Activated naive CD4-positive, alpha-beta T cell treated with anti-CD3 and anti-CD28 coated beads, Interleukin-2, amount 50 U/mL, for 16 hours (primary cell): ENCODE measurements around the gene SLC30A2.

Experiments used
- DNase-seq: peaks from one replicate; pipeline ENCODE4 v3.0.0-alpha.2; 2020

Gene SLC30A2

DNA sequence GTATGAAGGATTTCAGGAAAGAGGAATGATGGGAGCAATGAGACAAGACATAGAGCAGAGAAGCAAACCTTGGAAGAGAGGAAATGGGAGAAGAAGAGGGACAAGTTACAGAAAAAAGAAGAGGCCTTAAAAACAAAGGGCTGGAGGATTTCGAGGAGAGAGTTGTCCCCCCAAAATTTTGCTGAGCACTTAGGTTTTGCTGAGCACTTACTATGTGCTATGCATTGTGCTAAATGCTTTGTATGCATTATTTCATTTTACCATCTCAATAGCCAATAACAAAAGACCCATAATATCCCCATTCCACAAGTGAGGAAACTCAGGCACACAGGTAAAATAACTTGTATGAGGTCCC lies 24.0 kb upstream of the SLC30A2 start:
- no peak for DNase-seq

DNA sequence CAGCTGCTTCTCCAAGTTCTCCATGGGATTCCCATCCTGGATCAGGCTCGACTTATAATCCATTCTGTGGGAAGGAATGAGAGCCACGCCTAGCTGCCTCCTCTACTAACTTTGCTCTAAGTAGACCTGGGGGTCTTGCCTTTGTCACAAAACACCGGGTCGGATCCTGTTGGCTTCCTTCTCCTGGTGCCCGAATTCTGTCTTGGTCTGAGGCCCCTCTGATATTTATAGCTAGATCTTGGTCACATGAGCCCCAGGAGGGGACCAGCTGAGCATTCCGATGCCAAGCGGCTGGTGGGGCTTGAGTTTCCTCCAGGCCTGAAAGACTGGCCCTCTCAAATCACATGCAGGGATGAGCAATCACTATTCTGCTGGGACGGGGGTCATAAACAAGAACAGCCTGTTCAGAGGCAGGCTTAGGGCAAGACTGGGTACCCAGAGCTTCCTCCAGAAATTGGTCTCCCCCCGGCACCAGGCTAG lies 21.6 kb upstream of the SLC30A2 start, which contains the start of gene TRIM63:
Gene TRIM63 (minus strand): TSS at position 199 of the 480 bp plus-strand sequence. CDS start 136 bp downstream, at position 63.
- DNase-seq, result no peak

DNA sequence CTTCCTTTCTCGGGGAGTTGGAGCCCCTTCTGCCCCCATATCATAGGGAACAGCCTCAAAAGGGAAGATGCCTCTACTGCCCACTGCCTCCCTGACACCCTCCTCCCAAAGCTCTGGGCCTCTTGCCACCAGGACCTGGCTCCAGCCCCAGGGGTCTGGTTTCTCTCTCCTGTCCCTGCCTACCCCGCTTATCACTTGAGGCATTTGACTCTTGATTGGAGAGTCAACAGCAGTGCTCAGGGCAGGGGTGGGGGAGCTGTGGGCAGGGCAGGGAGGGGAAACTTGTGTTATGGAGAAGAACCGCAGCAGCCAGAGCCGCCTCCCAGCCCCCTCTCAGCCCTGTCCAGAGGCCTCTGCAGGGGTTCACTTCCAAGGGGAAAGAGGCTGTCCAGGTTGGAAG lies 20.9 kb upstream of the SLC30A2 start:
- DNase-seq, result no peak

DNA sequence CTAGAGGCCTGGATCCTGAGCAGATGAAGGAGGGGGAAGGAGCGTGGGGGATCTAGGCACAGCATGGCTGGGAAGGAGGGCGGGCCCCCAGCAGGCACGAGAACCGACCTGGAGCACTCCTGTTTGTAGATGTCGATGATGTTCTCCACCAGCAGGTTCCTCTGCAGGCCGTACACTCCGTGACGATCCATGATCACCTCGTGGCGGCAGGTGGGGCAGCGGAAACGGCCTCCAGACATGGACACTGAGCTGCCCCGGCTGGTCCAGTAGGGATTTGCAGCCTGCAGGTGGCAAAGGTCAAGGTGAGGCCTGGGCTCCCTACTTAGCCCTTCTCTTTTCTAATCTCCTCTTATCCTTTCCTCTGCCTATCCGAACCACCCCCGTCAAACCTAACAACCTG lies 20.2 kb upstream of the SLC30A2 start:
- no peak for DNase-seq

DNA sequence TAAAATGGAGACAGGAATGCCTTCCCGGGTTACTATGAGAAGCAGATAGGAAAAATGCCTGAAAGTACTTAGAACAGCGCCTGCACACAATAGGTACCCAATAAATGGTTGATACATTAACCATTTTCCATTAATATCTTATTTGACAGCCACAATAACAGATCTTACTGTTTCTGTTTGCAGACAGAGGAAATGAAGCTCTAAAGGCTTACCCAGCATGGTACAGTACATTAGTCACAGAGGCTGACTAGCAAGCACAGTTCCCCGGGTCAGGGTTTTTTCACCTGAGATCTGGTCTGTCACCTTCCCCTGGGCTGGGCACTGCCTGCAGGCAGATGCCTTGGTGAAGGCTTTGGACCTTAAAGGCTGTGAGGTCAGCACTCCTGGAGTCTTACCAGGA lies 18.6 kb upstream of the SLC30A2 start:
- DNase-seq, result no peak

DNA sequence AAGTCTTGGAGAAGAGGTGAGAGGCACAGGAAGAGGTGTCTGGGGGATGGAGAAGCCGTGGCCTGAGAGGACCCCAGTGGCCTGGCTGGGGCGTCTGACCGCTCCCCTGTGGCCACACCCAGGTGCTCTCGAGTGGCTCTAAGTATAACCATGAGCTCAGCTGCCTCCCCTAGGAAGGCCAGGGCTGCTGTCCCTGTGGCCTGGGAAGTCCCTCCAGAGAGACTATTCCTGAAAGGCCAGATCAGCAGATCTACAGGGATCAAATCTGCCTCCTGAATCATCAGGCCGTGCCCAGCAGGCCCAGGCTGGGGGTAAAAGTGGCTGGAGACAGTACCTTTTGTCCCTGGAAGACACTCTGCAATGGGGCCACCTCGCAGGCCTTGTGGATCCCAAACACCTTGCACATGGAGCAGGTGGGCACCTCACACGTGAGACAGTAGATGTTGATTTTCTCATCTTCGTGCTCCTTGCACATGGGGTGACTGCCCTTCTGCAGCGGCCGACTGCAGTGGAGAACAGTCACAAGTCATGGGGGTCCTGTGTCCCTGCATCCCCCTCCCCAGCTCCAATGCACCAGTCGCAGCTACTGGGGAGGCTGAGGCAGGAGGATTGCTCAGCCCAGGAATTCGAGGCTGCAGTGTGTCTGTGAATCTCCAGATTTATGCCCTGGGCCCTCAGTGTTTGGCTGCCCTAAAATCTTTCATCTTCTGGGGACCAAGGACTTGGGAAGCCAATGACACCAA lies 15.1 kb upstream of the SLC30A2 start:
- DNase-seq, result no peak

DNA sequence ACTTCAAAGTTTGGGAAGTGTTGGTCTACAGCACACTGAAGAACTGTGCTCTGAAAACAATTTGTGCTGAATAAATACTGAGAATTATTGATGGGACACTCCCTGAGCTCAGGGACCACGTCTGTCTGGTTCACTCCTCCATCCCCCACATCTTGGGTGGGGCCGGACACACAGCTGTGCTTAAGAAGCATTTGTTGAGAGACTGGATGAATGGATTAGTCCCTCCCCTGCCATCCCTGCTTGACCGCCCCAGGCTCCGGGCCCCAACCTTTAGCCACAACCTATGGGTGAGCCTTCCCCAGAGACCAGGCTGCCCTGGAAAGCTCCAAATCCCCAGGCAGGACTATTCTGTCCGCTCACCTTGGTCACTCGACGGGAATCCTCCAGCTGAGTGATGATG lies 14.0 kb upstream of the SLC30A2 start:
- DNase-seq, result no peak

DNA sequence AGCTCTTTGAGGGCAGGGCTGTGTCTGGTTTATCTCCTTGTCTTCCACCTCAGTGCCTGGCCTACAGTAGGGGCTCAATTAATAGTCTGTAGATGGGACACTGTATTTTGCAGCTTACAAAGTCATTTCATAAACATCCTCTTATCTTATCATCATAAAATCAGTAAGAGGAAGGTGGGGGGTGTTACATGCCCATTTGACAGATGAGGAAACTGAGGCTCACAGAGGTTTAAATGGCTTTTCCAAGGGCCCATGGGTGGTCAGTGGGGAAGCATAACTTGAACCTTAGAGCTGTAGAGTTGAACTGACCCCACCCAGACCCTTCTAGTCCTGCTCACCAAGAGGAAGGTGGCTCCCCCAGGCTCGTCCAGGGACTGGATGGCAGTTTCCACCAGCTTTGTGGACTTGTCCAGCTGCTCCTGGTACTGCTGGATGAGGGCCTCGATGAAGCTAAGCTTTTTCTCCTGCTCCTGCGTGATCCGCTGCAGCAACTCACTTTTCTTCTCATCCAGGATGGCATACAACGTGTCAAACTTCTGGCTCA lies 12.2 kb upstream of the SLC30A2 start:
- DNase-seq, result no peak

DNA sequence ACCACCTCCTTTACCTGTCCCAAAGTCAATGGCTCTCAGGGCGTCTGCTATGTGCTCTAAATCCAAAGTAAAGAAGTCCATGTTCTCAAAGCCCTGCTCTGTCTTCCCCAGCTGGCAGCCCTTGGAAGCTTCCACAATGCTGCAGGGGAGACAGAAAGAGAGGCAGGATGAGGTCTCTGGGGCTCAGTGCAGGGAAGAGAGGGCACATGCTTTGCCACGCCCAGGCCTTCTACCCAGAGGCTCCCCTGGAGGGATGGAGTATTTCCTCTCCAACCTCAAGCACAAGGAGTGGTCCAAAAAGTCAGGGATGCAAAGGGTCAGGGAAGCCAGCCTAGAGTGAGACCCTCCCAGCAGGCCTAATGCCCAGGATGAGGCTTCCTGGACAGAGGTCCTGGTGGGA lies 11.3 kb upstream of the SLC30A2 start:
- DNase-seq, result no peak

DNA sequence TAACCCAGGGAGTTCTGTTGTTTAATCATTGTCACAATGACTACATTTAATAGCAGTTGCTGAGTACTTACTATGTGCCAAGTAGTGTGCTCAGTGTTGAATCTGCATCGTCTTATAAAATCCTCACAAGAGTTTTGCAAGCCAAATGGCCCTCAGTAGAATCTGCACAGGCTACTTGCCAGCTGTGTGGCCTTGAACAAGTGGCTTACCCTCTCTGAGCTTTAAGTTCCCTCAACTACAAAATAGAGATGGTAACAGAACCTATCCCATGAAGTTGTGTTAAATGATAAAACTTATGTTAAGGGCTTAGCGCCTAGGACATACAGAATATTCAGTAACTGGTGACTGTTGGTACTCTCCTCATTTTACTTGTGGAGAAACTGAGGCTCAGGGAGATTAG lies 9.1 kb upstream of the SLC30A2 start:
- no peak for DNase-seq

DNA sequence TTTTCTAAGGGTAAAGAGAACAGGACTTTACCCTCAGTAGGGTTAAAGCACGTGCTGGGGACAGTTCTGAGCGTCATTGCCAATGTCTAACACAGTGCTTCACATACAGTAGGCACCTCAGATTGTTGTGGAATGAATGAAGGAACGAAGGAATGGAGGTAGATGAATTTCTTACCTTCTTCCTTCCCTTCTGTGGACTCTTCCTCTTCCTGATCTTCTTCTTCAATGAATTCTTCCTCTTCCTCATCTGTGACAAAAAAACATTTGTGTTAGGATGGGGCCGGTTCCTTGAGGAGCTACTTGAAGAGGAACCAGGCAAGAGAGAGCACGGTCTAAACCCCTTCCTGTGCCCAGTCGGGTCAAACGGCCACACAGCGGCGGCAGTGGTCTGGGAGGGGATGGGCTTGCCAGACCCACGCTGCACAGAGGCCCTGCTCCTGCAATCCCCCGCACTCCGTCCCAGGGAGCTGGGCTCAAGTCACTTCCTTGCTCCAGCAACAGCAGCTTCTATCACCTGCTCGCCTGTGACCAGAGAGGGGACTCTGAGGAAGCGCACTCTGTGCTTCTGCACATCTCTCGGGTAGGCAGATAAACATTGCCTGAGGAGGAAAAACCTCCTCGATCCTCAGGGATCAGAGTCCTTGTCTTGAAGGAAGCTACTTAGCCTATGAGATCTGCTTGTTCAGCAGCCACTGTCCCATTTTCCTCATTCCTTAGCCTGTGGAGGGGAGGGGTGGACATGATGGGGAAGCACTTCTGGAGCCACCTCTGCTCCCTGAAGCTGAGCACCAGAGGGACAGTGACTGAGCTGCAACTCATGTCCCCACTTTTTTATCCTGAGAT lies 8.0 kb upstream of the SLC30A2 start:
- DNase-seq, result no peak

DNA sequence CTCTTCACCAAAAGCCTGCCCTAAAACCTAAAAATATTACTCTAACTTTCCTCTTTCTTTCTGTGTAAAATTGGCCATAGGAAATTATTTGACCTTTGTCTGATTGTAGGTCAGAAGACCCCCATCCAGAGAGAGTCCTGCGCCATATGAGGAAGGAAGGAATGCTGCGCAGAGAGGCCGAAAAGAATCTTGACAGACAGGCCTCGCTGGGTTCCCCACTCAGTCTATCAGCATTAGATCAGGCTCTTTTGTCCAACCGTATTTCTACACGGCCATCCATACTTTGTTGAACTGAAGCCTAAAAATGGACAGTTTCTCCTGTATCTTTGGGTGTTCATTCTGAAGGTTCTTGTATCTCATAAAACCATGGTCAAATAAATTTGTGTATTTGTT lies 4.3 kb upstream of the SLC30A2 start:
- DNase-seq, result no peak

DNA sequence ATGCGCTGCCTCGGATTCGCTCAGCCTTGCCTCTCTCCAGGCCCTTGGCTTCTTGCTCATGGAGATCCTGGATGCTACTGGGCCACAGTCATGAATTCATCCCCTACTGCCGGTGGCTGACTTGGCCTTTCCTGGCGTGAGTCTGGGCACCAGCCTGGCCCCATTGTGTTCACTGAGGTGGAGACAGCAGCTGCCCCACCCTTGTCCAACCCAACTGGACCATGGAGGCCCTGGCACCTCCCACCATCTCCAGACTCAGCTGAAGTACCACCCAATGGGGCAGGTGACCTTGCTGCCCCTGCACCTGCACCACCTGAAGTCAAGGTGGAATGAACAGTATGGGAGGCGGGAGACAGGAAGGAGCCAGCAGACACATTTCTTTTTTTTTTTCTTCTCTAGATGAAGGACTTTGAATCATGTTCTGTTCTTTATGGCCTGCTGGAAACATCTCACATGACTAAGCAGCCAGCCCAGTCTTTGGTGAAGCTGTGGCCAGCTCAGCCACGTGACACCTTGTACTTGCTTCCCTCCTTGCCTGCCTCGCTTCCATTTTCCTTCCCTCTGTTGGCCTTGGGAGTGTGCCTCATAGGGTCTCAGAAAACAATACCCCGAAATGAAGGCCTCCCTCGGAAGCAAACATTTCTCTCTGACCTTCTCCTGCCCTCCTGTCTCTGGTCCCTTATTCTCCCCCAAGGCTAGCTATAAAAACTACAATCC lies 3.8 kb upstream of the SLC30A2 start:
- no peak for DNase-seq

DNA sequence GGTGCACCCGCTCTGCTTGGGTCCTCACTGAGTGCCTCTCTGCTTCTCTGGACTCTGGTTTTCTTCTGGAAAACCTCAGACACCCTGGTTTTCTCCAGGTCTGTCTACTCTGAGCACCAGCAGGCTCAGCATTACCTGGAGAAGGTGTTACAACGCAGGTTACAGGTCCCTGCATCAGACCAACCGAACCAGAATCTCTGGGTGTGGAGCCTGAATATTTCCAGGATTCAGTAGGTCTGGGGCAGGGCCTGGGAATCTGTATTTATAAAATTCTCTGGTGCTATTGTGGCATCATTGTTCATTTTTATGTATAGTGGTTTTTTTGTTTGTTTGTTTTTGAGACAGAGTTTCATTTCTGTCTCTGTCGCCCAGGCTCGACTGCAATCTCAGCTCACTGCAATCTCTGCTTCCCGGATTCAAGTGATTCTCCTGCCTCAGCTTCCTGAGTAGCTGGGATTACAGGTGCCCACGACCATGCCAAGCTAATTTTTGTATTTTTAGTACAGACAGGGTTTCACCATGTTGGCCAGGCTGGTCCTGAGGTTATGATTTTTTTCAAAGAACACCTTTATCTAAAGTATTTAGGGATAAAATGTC lies 1.5 kb upstream of the SLC30A2 start:
- DNase-seq, result no peak

DNA sequence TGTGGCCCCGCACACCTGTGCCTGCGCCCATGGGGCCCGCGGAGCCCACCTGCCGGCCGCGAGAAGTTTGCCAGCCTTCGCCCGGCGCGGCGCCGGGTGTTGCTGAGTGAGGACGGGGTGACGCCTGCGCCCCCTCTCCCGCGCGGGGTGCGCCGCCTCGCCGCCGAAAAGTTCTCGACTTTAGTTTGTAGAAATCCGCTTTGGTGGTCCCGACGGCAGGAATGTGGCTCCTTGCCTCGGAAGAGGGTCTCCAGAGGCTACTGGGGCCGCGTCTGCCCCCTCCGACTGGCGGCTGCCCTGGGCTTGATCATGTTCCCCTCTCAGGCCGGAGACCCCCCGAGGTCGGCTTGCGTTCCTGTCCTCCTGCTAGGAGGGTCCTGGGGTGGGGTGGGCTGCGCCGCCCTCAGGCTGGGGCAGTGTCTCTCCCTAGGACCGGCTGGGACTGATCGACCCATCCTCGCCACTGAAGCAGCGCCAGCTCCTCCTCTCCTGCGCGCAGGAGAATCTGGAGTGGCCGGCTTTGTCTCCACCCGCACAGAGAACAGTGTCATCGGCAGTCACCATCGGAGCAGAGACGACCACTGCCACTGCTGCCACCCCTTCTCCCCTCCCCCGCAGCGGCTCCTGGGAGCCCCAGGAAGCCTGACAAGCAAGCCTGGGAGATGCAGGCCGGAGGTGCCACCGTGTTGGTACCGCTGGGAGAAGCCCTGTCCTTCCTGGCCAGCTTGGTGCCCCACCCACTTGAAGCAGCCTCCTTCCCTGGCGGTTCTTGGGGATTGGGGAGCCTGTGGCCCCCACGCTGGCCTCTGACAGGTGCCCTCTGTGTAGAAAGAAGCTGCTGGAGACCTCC lies 553 bp upstream of the SLC30A2 start:
- DNase-seq, result no peak

DNA sequence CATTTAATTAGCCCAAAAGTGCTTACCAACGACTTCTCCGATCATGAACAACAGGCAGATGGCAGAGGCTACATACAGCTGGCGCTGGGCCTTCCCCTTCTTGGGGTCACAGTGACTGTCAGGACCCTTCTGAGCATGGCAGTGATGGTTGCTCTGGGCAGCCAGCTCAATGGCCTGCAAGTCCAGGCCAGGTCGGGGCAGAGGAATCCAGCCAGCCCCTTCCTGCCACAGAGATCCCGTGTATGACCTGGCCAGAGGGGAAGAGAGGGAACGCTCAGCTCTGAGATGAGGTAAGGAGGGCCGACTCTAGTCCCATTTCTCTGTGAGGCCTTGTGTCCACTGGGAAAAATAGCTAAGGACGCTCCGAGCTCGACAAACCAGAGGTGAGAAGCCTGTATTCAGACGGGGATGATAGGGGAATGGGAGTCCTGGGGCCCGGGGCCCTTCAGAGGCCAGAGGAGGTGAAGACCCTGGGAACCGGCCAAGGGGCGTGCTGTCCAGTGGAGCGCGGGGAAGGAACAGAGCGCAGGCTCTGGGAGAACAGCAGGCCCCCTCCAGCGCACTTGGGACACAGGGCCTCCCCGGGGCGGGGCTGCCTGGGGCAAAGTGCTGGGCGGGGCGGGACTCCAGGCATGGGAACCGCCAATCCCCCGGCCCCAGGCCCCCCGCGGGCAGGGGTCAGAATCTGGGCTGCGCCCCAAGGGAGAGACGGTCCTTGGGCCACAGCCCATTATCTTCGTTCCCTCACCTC lies 772 bp downstream of the SLC30A2 start:
- DNase-seq, result no peak

DNA sequence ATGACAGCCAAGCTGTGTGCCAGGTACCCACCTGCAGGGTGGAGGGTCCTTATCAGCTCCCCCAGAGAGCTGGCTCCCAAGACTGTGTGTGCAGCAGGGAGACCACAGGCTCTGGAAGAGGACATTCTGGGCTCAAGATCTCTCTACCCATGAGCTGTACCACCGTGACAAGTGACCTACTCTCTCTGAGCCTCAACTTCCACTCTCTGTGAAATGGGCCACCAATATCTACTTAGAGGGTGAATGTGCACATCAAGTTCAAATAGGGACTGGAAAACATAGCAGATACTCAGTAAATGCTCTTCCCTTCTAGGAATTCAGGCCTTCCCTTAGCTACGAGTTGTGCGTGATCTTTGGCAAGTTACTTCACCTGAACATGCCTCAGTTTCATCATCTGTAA lies 1.5 kb downstream of the SLC30A2 start:
- DNase-seq, result no peak

DNA sequence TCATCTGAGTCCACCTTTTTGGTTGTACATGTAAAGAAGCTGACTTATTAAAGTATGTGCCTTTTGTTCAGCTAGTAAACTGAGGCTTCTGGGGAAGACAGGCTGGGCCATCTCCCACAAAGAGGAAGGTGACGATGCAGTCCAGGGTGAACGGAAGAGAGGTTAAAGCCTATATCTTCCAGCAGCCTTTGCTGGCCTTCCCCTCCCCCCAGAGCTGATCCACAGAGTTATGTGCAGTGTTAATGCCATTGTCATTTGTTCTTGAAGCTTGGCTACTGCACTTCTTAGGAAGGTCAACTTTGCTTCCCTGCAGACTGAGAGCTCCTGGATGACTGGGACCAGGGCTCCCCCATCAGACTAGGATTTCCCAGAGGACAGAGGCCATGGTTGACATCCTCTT lies 2.2 kb downstream of the SLC30A2 start:
- DNase-seq, result no peak

DNA sequence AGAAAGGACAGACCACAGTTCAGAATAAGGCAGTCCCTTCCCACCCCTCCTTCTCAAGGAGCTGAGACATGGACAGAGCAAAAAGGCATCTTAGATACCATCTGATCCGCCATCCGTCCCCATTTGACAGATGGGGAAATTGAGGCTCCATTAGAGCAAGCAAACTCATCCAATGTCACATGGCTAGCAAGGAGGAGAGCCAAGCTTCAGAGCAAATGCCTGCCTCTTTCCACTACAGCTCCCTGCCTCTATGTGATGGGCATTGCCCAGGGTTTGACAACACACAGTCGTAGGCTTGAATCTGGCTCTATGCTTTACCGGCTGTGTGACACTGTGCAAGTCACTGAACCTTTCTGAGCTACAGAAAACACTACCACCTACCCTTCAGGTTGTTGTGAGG lies 3.9 kb downstream of the SLC30A2 start:
- DNase-seq, result no peak

DNA sequence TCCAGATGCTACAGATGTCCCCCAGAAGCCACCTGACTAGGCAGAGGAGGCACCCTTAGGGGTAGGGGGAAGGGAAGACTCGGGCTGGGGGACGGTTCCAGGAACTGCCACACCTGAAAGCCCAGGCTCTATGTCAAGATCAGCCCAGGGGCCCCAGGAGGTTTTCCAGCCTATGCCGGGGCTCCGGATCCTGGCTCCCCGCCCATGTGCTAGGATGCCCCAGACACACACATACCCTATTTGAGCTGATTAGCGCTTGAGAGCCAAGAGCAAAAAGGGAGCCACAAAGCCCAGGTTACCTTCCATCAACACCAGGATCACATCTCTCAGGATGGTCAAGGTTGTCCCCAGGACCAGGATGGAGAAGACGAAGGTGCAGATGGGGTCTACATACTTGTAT lies 4.5 kb downstream of the SLC30A2 start:
- no peak for DNase-seq

DNA sequence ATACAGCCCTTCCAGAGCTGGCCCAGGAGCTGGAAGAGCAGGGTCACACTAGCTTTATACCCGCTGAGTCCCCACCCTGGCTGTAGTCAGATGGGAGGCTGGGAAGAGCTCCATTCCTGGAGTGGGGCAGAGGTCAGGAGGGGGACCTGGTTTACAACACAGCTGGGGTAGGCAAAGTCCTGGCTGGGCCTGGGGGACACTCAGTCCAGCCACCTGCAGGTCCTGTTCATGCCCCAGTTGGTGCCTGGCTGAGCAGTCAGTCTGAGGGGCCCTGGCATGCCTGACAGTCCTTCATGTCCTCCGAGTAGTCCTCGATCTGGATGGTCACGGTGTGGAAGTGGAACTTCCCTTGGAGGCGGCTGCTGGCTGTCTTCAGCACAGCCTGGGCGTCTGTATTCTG lies 7.0 kb downstream of the SLC30A2 start:
- no peak for DNase-seq
